Activated CD8-positive, alpha-beta memory T cell treated with anti-CD3 and anti-CD28 coated beads, Interleukin-2, amount 50 U/mL, for 24 hours (primary cell): Measurements from ENCODE around the gene DCDC1.
"Not testable (repeated sequence)": the region's sequence is repeated elsewhere in the genome, so short reads cannot be mapped to it uniquely, and the experiment has no call there.

Experiments
- DNase-seq: peaks from one replicate; pipeline ENCODE4 v3.0.0-alpha.2; 2020; ENCODE audit errors: extremely low read depth

Gene DCDC1

GRCh38 chr11:30991802-30992512 lies 377.6 kb downstream of the DCDC1 start:
- no peak for DNase-seq

- DNase-seq = no peak
These were observed 378.2 kb downstream of the DCDC1 start for GRCh38 chr11:30991376-30991775.

- no peak for DNase-seq
These were observed 378.8 kb downstream of the DCDC1 start for GRCh38 chr11:30990625-30991296.

GRCh38 chr11:30987819-30988218 lies 381.7 kb downstream of the DCDC1 start:
- no peak for DNase-seq

- DNase-seq = no peak
These were observed 384.0 kb downstream of the DCDC1 start for GRCh38 chr11:30985536-30985935.

DNA sequence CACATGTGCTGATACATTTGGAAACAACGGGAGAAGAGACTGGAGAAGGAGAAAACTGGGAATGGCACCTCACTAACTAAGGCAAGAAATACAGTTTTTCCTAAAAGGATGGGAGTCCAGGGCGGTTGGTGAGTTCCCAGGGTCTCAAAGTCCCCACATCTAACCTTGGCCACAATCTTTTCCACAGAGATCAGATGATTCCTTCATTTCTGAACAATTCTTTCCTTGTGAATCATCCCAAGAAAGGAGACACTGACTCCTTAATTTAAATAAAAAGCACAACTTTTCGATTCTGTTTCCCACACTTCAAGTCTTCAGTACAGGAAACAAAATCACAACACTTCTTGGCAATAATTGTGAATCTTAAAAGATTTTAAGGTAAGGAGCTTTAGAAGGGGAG lies 384.7 kb downstream of the DCDC1 start:
- DNase-seq = no peak

DNA sequence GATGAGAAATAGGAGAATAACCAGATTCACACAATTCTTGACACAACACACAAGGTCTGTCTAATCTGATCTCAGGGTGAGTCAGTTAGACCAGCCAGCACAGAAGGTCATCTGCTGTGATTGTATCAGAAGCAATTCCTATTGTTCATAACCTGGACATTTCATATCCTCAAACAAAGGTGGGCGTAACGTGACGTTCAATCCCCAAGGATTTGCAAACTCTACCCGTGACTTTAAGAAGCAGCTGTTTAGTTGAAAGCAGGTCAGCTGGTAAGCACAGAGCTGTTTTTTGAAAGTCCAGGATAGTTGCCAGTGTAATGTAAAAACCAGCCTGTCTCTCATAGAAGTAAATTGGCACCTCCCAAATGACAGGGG lies 385.1 kb downstream of the DCDC1 start:
- DNase-seq = no peak

- no peak for DNase-seq
These were observed 385.6 kb downstream of the DCDC1 start for GRCh38 chr11:30983776-30984441.

- DNase-seq = no peak
These were observed 386.4 kb downstream of the DCDC1 start for GRCh38 chr11:30983143-30983542.

DNA sequence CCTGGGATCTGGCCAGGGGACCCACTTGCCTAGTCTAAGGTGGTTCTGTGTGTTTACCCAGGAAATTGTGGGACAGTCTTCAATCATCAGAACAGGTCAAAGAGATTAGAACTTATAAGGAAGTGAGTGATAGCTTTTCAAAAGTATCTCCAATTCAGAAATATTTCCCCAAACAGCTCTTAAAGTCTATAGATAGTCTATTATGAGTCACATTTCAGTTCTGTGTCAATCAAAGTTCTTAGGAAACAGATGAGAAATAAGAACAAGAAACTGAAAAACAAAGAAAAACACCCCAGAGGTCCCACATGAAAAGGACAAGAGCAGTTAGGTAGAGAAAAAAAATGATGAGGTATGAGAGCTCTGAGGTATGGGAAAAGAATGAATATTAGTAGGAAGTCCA lies 402.0 kb downstream of the DCDC1 start:
- no peak for DNase-seq

GRCh38 chr11:30960387-30960992 lies 409.0 kb downstream of the DCDC1 start:
- no peak for DNase-seq

DNA sequence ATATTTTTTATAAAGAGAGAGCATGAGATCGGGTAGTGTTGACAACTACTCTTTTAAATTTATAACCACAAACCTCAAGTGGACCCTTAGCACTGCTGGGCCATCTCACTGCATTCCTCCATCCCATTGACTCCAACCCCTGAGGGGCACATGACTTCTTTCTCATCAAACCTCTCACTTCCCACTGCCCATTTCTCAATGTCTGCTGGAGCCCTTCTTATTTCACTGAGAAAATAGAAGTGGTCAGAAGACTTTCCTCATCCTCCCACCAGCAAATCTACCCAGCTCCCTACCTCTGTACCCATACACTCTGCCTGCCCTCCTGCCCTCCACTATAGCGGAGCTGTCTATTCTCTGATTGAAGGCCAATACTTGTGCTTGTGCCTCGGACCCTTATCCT lies 412.8 kb downstream of the DCDC1 start:
- DNase-seq = no peak

DNA sequence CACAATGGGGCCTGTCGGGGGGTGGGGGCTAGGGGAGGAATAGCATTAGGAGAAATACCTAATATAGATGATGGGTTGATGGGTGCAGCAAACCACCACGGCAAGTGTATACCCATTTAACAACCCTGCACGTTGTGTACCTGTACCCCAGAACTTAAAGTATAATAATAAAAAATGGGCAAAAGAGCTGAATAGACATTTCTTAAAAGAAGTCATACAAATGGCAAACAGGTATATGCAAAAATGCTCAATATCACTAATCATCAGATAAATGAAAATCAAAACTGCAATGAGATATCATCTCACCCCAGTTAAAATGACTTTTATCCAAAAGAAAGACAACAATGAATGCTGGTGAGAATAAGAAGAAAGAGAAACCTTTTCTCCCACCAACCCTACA lies 419.7 kb downstream of the DCDC1 start:
- DNase-seq = no peak

DNA sequence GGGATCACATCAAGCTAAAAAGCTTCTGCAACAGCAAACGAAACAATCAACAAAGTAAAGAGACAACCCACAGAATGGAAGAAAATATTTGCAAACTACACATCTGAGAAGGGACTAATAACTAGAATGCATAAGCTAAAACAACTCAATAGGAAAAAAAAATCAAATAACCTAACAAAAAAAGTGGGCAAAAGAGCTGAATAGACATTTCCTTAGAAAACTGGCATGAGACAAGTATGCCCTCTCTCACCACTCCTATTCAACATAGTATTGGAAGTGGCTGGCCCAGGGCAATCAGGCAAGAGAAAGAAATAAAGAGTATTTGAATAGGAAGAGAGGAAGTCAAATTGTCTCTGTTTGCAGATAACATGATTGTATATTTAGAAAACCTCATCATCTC lies 421.8 kb downstream of the DCDC1 start:
- DNase-seq = not testable (repeated sequence)

DNA sequence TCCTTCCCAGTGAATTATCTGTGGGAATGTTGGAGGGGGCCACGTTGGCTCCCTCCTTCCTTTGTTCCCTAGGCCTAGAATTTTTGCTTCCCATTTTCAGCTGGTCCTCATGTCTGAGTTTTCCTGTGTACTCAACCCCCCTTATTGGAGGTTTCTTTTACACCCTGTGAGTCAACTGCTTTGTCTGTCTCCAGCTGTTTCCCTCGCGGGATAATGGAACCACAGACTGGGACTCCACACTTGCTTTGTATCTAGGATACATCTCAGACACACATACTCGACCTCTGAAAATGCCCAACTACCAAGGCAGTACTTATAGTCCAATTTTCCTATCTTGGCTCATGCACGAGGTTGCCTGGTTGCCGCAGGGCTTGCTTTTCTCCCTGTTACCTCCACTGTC lies 430.7 kb downstream of the DCDC1 start:
- DNase-seq = no peak

DNA sequence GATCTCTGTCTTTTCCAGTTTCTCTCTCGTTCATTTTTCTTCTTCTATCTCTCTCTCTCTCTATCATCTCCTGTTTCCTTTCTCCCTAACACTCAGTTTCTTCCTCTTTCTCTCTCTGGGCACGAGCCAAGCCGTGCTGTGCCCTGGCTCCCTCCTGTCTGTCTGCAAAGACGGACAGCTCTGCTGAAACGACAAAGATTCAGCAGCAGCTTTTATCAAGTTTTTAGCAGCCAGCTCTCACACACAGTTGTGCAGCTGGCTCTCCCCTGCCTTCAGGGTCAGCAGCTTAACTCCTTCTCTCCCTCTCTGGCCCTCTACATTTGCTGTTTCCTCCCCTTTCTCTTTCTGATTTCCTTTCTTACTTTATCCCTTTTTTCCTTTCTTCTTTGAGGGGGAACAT lies 431.4 kb downstream of the DCDC1 start:
- DNase-seq = no peak

- no peak for DNase-seq
These were observed 433.0 kb downstream of the DCDC1 start for GRCh38 chr11:30936491-30936890.

GRCh38 chr11:30935861-30936260 lies 433.7 kb downstream of the DCDC1 start:
- DNase-seq = no peak

GRCh38 chr11:30926130-30926529 lies 443.4 kb downstream of the DCDC1 start:
- DNase-seq = no peak

GRCh38 chr11:30921811-30922210 lies 447.7 kb downstream of the DCDC1 start:
- no peak for DNase-seq

- no peak for DNase-seq
These were observed 450.0 kb downstream of the DCDC1 start for GRCh38 chr11:30919389-30920152.
